HuH-7 (cell line): Measurements from ENCODE around the gene HERC3.
"Not testable (repeated sequence)": the region's sequence is repeated elsewhere in the genome, so short reads cannot be mapped to it uniquely, and the experiment has no call there.

Experiments used
- DNase-seq: peaks from one replicate; pipeline ENCODE4 v3.0.0; 2011; ENCODE audit warnings: low spot score

HERC3 gene

DNA sequence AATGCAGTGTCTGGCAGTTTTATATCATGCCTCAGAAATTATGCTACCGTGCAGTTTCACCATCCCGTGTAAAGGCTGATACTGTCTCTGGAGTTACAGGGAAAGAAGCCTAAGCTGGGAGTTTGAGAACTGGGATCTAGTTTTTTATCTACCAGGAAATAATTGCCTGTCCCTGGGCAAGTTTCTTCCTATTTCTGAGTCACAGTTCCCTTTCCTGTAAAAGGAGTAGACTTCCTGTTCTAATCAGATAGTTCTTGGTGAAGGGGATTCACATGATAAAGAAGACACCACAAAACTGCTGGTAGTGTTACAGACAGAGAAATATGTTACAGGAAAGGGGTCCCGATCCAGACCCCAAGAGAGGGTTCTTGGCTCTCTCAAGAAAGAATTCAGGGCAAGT lies 17.1 kb downstream of the HERC3 start:
- DNase-seq: no peak

DNA sequence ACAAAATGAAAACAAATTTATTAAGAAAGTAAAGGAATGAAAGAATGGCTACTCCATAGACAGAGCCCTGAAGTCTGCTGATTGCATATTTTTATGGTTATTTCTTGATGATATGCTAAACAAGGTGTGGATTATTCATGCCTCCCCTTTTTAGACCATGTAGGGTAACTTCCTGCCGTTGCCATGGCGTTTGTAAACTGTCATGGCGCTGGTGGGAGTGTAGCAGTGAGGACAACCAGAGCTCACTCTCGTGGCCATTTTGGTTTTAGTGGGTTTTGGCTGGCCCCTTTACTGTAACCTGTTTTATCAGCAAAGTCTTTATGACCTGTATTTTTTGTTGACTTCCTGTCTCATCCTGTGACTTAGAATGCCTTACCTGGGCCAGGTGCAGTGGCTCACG lies 17.5 kb downstream of the HERC3 start:
- DNase-seq: not testable (repeated sequence)

DNA sequence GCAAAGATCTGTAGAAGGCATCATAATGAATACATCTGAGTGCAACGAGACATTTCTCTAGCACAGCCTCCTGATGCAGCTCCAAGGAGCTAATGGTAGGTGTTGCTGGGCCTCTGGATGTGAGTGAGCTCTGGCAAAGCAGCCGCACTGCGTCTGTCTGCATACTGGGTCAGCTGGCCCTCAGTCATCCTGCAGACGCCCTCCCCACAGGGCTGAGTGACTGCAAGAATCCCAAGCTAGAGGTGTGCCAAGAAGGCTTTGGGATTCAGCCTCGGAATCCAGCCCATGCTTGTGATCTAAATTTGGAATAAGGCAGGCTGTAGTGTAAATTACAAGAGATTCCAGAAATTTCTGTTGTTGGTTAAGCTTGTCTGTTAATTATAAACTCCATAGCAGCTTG lies 18.5 kb downstream of the HERC3 start:
- DNase-seq: no peak

DNA sequence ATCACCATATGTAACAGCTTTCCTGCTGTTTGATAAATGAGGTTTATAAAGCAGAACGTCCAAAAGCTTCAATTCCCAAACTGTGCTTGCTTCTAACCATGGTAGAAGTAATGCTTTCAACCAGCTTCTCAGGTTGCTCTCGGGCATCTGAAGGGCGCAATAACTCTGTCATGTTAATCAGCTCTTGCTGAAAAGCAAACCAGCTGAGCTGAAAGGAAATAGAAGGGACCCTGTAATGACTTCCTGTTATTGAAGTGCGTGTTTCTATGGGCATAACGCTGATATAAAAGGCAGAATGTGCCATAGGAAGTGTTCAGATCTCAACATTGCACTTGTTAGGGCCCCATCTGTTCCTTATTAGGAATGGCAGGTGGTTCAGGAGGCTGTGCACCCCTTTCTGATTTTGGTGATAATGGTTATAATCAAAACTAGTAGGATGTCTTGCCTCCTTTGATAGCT lies 21.2 kb downstream of the HERC3 start:
- DNase-seq: no peak

DNA sequence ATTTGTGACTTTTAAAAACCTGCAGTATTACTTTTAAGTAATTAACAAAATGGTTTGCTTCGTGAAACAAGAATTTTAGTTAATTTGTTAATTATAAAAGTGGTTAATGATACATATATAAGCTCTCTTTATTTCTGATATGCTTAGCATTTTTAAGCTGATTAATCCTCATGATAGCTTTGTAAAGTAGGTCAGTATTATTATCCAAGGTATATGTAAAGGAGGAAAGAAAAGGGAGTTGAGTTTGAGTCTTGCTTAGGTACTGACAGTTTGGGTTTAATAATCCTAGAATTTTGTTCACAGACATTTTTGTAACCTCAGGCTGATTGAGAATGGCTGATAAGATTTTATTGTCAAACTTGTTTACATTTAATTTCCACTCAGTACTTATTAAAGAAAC lies 21.8 kb downstream of the HERC3 start:
- no peak for DNase-seq

DNA sequence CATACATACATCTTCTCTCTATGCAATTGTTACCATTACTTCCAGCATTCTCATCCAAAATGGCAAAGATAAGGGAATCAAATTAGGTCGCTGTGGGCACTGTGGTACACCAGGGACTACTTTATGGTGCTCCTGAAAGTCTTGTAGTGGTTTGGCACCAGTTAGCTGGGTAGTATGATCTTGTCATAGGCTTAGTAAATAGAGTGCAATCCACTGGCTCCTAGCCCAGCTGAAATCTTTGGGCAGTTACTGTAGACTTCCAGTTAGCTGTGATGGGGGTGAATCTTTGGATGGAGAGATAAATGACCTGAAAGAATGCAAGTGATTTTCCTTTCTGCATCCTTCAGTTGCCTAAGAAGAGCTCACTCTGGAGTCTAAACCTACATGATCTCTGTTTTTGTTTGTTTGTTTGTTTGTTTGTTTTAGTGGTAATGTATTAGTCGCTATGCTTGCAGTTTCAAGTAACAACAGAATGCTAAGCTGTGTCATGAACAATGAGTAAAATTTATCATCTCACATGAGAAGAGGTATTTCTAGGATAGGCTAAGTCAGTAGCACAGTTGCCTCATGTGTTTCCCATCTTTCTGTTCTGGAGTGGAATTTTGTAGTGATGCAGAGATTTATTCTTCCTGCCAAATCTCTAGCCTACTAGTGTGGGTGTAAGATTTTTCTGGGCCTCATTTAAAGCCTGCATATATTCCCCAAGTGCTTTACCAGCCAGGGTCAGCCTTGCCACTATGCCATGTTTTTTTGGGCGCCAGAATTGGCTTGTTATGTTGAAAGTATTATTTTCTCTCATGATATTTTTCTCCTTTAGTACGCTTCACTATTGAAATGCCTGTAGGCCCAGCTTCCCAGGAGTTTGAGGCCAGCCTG lies 24.2 kb downstream of the HERC3 start:
- DNase-seq: no peak

DNA sequence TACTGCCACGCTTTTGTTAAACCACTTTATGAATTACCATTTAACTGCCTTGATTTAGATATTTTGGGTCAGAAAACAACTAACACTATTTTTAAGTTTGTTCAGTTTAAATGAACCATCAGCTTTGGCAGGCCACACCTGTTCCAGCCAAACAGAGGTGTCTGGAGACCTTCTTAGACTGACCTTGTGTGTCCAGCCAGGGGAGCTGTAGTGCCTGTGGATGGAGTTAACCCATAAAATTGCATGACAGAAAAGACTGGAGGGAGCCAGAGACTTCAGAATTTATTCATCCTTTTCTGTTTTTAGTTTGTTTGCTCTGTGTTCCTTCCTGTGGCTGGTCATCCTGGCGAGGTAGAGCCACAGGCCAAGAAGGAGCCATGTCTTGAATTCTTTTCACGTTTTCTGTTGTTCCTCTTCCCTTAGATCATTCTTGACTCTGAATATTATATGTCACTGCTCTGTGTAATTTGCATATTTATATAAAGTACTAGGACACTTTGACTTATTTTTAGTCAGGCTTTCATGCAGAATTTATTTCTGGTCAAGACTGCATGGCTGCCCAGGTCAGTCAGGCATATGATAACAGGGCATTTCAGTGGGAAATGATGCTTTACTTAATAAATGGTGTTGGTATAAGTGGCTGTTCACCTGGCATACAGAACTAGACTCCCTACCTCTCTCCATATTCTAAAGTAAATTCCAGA lies 26.7 kb downstream of the HERC3 start:
- no peak for DNase-seq

DNA sequence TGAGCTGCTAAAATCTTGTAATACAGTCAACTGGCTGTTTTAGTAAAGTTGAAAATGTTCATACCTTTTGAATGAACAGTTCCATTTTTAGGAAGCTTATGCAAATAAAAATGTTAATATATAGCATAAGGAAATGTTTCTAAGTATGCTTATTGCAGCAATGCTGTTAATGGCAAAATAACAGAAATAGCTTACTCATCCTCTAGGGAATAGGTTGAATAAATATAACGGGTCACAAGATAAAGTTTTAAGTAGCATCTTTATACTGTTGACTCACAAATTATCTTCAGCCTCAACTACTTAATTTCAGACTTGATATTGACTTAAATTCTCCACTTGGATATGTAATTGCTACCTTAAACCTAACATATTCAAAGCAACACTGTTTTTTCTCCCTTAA lies 27.7 kb downstream of the HERC3 start:
- DNase-seq: no peak

DNA sequence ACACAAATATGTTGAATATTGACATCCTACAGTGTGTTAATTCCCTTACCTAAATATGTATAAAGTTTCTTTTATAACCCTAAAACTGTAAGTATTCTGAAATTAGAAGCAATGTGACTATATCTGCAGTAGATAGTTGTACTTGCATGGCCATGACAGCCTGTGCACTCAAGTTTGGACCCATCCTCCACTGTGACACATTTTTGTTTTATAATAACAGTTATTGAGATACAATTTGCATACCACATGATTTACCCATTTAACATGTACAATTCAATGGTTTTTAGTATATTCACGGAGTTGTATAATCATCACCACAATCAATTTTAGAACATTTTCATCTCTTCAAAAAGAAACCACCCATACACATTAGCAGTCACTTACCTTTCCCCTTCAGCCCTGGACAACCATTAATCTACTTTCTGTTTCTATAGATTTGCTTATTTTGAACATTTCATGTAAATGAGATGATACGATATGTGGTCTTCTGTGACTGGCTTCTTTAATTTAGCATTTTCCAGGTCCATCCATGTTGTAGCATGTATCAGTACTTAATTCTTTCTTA lies 29.6 kb downstream of the HERC3 start:
- DNase-seq: no peak

DNA sequence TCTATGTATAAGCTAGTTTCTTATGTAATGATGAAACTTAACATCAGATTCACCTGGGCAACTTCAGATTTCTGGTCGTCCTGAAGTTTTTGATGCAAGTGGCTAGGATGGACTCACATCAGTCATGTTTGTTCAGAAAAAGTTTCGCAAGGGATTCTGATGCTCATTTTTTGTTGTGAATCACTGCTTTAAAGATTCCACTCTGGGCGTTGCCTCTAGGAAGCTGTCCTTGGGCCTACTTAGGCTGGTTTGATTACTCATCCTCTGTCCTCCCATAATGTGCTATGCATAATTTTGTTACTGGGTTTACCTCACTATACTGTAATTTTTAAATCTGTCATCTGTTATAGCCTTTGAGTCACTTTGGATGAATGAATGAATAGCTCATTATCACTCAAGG lies 30.8 kb downstream of the HERC3 start:
- no peak for DNase-seq

DNA sequence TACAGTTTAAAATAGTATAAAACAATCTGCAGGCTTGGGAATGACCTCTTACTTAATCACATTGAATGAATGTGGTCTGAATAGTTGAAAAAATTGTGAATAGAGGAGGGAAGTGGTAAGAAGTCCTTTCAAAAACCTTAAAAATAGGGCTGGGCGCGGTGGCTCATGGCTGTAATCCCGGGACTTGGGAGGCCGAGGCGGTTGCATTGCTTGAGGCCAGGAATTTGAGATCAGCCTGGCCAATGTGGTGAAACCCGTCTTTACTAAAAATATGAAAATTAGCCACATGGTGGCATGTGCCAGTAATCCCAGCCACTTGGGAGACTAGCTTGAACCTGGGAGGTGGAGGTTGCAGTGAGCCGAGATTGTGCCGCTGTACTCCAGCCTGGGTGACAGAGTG lies 36.5 kb downstream of the HERC3 start:
- DNase-seq: no peak

DNA sequence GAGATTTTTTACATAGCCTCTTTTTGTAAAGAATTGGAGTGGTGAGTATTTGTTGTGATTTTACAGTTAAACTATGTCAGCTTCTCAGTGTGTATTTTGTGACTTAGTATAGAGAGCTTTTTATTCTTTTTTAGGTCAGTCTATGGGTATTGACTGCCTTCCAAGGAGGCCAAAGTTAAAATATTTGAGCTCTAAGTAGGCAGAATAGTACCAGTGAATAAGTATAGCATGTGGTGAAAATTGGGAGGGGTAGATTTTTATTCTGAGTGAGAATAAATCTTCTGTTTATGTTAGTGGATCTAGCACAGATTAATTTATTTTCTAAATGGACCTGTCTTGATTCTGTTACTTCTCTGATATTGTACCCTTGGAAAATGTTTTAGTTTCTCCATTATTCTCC lies 37.5 kb downstream of the HERC3 start:
- DNase-seq: no peak

DNA sequence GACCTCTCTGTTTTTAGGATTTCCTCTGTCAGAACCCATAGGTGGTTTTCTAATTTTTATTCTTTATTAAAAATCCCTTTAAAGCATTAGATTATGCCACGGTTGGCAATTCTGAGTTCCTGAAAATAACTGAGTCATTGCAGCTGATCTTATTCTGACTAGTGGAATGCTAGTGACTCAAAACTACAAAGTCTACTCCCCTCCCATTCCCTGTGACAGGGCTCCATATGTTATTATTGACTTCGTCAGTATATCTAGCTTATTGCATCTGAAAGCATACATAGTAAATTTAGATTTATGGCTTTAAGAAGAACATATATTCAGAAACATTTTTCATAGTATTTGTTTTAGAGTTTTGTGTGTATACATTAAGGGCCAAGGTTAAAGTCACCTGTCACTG lies 38.5 kb downstream of the HERC3 start:
- no peak for DNase-seq

DNA sequence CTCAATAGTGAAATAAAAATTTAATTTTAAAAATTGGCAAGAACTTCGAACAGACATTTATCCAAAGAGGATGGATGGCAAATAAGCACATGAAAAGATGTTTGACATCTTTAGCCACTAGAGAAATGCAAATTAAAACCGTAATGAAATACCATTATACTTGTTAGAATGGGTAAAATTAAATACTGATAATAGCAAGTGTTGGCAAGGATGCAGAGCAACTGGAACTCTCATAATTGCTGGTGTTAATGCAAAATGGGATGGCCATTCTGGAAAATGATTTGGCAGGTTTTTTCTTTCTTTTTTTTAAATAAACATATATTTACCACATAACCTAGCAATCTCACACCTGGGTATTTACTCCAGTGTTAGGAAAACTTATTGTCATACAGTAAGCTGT lies 51.7 kb downstream of the HERC3 start:
- DNase-seq: no peak

DNA sequence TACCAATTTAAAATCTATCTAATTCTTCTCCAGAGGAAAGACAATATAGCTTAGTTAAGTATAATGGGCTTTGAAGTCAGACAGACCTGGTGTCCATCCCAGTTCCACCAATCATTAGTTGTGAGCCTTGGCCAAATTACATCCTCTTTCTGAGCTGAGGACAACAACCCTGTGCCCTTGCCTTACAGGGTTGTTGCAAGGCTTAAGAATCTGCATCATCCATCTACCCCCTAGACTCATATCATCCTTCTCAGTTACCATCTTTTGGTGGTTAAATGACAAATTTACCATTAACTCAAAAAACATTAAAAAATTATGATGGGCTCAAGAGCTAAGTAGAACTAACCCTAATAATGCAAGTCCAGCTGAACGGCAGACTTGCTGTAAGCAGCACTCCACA lies 53.7 kb downstream of the HERC3 start:
- DNase-seq: no peak

DNA sequence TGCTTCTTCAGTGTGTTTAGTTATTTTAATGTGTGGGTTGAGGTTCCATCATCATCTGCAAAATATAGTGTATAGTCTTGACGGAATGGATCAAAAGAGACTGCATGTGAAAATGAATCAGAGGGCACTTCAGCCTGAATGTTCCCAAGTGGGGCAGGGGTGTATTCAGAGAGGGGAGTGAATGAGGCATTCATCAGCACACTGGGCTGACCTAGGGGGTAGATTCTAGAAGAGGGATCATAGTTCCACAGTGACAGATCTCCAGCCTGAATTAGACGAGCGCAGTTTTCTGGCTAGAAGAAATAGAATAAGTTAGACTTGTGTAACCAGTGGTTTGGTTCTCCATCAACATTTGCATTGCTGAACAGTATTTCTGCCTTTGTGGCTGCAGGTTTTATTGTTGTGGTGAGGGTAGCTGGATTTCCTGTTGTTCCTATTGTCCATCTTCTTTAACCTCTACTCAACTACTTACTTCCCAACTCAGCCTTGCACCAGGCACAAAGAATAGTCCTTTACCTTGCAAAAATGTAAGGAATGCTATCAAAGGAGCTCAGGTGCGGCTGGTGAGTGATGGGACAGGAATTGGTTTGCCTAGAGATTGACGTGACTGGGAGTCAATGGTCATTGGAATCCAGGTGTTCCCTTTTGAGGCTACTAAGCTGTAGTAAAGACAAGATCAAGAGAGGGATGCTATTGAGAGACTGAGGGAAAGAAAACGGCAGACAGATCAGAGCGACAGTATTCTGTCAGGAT lies 54.4 kb downstream of the HERC3 start:
- DNase-seq: no peak

DNA sequence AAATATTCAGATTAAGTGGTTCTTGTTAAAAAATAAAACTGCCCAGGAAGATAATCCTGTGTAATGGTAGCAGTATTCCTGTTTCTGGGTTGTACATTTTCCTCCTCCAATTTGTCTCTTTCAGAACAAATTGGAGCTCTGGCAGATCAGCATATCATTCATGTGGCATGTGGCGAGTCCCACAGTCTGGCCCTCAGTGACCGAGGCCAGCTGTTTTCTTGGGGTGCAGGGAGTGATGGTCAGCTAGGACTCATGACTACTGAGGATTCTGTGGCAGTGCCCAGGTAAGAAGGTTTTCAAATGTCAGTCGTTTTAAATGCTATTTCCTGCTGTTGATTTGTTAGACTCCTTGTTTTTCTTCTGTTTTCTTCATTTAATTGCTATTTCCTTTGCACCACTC lies 57.4 kb downstream of the HERC3 start:
- no peak for DNase-seq

DNA sequence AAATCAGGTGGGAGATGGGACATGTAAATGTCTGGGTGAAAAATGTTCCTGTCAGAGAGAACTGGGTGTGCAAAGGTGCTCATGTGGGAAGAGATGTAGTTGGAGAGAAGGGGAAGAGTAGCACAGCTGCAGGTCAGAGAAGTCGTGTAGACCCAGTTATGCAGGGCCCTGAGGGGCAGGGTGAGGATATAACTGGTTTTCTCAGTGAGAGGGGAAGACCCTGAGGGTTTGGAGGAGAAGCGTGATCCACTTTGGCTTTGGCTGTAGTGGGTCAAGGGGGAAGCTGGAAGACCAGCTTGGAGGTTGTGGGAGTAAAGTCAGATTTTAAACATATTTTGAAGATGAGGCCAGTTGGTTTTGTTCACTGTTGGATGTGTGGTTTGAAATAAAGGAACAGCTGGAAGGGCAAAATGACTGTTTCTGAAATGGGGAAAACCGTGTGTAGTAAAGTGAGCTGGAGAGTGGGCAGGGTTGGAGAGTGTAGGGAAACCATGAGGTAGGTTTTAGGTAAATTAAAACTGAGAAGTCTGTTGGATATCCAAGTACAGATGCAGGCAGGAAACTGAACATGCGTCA lies 61.2 kb downstream of the HERC3 start:
- DNase-seq: no peak

DNA sequence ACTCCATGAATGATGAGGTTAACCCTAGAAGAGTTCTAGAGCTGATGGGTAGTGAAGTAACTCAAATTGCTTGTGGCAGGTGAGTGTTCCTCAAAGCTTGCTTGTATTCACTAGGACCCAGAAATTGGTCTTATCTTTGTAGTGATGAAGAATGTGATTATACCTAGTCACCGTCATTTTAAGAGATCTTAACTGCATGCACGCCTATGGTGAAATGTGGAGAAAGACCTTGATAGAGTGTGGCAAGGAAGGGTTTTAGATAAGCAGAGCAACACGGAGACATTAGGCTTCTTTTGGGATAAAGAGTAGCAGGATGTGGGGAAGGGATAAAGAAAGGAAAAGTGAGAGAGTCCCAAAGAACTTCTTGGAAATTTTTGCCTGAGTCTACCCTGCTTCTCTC lies 62.9 kb downstream of the HERC3 start:
- DNase-seq: no peak

DNA sequence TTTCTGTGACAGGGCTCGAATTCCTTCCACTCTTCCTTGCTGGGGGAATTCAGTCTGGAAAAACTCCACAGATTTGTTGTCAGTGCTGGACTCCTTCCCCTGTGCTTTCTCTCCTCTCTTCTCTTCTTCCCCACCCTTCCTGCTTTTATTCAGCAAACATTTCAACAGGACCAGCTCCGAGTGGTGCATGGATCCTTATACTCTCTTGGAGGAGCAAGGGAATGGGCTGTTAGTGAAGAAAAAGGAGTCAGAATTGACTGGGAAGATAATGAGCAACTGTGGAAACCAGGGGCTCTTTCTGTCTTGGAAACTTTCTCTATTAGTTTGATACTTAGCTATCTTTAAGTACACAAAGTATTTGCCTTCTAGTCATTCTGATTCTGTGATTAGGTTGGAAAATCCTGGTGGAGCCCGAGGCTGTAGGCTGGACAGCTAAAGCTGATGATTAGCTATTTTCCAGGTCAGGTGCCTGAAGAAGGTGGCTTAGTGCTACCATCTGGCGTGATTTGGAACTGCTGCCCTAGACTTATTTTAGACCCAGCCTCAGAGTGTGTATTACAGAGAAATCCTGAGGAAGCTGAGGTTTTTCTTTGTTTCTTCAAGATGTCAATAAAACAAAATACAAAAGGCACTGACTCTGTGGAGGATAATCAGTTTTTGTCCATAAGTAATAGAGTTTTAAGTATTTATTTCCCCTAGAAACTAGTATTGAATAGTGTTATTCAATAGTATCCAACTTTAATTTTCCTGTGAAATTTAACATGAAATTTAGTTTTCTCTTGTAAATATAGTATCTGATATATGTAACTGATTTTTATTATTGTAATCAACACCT lies 67.0 kb downstream of the HERC3 start:
- peak; percentile 26 for DNase-seq

DNA sequence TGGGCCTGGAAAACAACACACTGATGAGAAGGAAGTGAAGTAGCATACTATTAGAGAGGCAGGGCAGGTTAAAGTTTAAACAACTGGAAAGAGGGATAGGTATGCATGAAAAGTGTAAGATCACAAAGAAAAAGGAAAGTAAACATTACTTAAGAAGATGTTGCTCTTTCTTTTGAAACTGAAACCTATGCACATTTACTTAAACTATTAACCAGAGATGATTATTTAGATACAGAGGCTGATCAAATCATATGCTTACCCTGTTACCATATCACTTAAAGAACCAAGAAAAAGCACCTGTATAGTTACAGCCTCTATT lies 67.6 kb downstream of the HERC3 start:
- DNase-seq: no peak
